Raji (cell line): ENCODE measurements around the gene TXNRD1.

Experiments
- POLR2A ChIP-seq: IDR thresholded peaks from 2 replicates; pipeline ENCODE4 v1.6.1; 2011; ENCODE audit warnings: low read depth, low read length, control low read depth; ENCODE audit not compliant: insufficient read depth

TXNRD1 gene

GRCh38 chr12:104183443-104183842, 32.1 kb upstream of the TXNRD1 start:
- TF ChIP-seq POLR2A = no peak

DNA sequence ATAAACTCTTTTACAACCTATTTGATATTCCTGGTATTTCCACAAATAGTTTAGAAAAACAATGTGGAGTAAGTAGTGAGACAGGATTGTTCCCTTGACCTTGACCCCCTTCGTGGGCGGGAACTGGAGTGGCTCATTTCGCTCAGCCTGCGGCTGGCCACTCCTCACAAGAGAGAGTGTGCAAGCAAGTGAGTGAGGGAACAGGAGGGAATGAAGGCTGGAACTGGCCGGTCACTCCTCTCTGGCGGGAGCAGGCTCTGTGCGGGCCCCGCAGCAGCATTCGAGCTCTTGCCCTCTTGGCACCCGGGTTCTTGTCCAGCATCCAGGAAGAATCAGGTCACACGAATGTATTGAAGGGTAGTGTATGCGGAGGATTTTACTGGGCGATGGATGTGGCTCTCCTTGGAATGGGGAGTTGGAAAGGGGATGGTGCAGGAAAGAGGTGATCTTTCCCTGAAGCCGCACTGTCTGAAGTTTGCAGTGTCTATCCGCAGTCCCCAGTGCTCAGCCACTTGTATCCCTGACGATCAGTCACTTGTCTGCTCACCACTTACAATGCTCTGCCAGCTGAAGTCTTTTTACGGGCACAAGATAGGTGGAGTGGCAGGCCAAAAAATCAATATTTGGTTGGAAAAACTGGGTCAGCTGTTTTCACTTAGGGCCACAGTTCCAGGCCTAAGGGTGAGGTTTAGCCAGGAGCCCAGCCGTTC, 28.0 kb upstream of the TXNRD1 start:
- TF ChIP-seq POLR2A = no peak

- TF ChIP-seq POLR2A = no peak
Observed at GRCh38 chr12:104188534-104188933, 27.0 kb upstream of the TXNRD1 start.

- TF ChIP-seq POLR2A = no peak
Observed at GRCh38 chr12:104189915-104190555, 25.5 kb upstream of the TXNRD1 start.

GRCh38 chr12:104190641-104191176, 24.9 kb upstream of the TXNRD1 start:
- no peak for TF ChIP-seq POLR2A

GRCh38 chr12:104197264-104197663, 18.3 kb upstream of the TXNRD1 start:
- TF ChIP-seq POLR2A = no peak

- no peak for TF ChIP-seq POLR2A
Observed at GRCh38 chr12:104199964-104200363, 15.6 kb upstream of the TXNRD1 start.

- no peak for TF ChIP-seq POLR2A
Observed at GRCh38 chr12:104201238-104202001, 14.2 kb upstream of the TXNRD1 start.

DNA sequence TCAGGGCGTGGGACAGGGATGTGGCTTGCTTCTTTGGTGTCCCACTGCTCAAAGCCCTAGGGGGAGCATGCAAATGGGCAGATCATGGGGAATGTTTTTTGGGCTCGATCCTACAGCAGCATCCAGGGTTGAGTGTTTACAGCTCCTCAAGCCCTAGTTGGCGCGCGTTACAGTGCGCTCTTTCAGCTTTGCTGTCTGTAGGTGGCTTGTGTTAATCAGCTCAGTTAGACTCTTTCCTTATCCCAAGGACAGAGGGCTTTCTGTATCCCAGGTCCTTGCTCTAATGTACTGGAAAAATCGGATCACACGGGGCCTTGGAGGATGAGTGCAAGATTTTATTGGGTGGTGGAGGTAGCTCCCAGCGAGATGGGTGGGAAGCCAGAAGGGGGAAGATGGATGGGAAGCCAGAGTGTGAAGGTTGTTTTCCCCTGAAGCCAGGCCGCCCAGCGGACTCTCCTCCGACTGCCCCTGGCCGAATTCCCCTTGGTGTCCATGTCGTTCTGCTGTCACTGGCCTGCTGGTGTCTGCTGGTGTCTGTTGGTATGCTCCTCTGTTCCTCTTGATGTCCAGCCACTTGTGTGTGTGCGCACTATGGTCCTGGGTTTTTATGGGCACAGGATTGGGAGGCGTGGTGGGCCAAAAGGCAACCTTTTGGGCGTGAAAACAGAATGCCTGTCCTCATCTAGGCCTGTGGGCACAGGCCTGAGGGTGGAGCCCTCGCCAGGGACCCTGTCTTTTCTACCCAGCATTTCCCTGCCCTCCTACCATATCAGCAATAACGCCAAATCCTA, 10.7 kb upstream of the TXNRD1 start:
- TF ChIP-seq POLR2A = no peak

- TF ChIP-seq POLR2A = no peak
Observed at GRCh38 chr12:104207416-104208205, 8.0 kb upstream of the TXNRD1 start.

DNA sequence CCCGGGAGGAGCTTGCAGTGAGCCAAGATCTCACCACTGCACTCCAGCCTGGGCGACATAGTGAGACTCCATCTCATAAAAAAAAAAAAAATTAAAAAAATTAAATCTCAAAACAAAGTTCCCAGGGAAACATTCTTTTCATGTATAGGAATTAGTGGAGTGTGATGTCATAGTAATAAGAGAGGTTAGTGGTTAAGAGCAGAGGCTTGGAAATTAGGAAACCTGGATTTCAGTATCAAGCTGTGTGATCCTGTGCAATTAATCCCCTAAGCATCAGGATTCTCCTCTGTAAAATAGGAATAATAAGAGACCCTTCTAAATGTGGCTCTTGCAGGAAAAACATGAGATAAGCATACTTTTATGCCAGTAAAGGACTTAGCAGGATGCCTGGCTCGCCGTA, 3.1 kb upstream of the TXNRD1 start:
- TF ChIP-seq POLR2A = no peak

- no peak for TF ChIP-seq POLR2A
Observed at GRCh38 chr12:104213952-104214351, 1.6 kb upstream of the TXNRD1 start.

DNA sequence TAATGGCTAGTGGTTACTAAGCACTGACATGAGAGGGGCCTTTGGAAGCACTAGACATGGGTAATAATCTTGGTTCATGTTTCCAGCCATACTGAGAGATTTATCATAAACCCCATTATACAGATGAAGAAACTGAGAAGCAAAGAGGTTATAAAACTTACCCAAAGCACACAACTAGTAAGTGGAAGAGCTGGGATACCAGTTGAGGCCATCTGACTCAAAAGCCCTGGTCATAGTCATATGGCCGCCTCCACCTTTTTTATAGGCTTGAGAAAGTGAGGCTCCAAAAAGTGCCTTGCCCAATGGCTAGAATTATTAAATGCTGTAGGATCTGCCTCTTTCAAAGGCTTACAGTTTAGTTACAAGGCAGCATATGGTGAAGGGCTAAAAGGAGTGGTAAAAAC, 944 bp downstream of the TXNRD1 start:
- no peak for TF ChIP-seq POLR2A

DNA sequence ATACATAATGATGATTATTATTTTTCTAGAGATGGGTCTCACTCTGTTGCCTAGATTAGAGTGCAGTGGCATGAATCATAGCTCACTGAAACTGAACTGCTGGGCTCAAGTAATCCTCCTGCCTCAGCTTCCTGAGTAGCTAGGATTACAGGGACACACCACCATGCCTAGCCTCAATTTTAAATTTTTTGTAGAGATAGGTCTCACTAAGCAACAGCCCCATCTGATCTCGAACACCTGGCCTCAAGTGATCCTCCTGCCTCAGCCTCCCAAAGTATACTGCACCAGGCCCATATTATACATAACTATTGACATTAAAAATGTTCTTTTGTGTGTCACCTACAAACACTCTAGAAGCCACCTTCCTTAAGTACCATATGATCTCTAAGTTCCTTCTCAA, 3.4 kb downstream of the TXNRD1 start:
- no peak for TF ChIP-seq POLR2A
